Astrocyte (in vitro differentiated cells and primary cell): ENCODE measurements around the gene PSMG3. TPM values are rescaled to one million over a fixed set of nuclear protein-coding genes. Genes with fewer than 3 reads are reported as not detected.

Source experiments
- DNase-seq: peaks from one replicate; pipeline ENCODE4 v3.0.0-alpha.2; 2010; ENCODE audit warnings: low read depth
- FAIRE-seq: peaks from 2 replicates; lab custom pipeline; 2011; peaks lifted over from hg19 to GRCh38; lab: Jason Lieb, UNC
- H2AFZ ChIP-seq: 2 replicates; pipeline ENCODE4 v1.6.0; 2012; ENCODE audit warnings: low read depth, low read length, inconsistent platforms
- H3K27ac ChIP-seq: 2 replicates; pipeline ENCODE4 v1.5.1; 2011; ENCODE audit warnings: low read depth, low read length, inconsistent platforms
- H3K27me3 ChIP-seq: 2 replicates; pipeline ENCODE4 v1.6.0; 2011; ENCODE audit warnings: low read length, inconsistent platforms; ENCODE audit not compliant: insufficient read depth
- H3K36me3 ChIP-seq: 2 replicates; pipeline ENCODE4 v1.5.1; 2011; ENCODE audit warnings: low read length, inconsistent platforms; ENCODE audit not compliant: insufficient read depth
- H3K4me1 ChIP-seq: 2 replicates; pipeline ENCODE4 v1.5.1; 2011; ENCODE audit warnings: low read length, inconsistent platforms; ENCODE audit not compliant: insufficient read depth
- H3K4me2 ChIP-seq: 2 replicates; pipeline ENCODE4 v1.6.0; 2012; ENCODE audit warnings: low read length, inconsistent platforms
- H3K4me3 ChIP-seq: 2 replicates; pipeline ENCODE4 v1.5.1; 2011; ENCODE audit warnings: low read depth, mild to moderate bottlenecking, low read length, inconsistent platforms; ENCODE audit not compliant: insufficient read depth
- H3K79me2 ChIP-seq: 2 replicates; pipeline ENCODE4 v1.6.0; 2012; ENCODE audit warnings: mild to moderate bottlenecking, low read length, inconsistent platforms; ENCODE audit not compliant: insufficient read depth
- H3K9ac ChIP-seq: 2 replicates; pipeline ENCODE4 v1.6.0; 2012; ENCODE audit warnings: mild to moderate bottlenecking, low read length, inconsistent platforms
- H3K9me3 ChIP-seq: 2 replicates; pipeline ENCODE4 v1.5.1; 2012; ENCODE audit warnings: low read depth, mild to moderate bottlenecking, low read length, inconsistent platforms; ENCODE audit not compliant: insufficient read depth
- H4K20me1 ChIP-seq: 2 replicates; pipeline ENCODE4 v1.6.0; 2012; ENCODE audit warnings: low read length, inconsistent platforms; ENCODE audit not compliant: insufficient read depth
- H3K27ac Mint-ChIP-seq: one replicate; pipeline ENCODE4 v1.8.0; 2021; ENCODE audit warnings: mild to moderate bottlenecking, mixed read lengths; ENCODE audit not compliant: unreplicated experiment
- H3K27me3 Mint-ChIP-seq: one replicate; pipeline ENCODE4 v1.8.0; 2021; ENCODE audit warnings: low read depth, mixed read lengths; ENCODE audit not compliant: unreplicated experiment
- H3K36me3 Mint-ChIP-seq: one replicate; pipeline ENCODE4 v1.8.0; 2021; ENCODE audit warnings: low read depth, mixed read lengths; ENCODE audit not compliant: unreplicated experiment
- H3K4me1 Mint-ChIP-seq: one replicate; pipeline ENCODE4 v1.8.0; 2021; ENCODE audit warnings: low read depth, mixed read lengths; ENCODE audit not compliant: unreplicated experiment
- H3K4me3 Mint-ChIP-seq: one replicate; pipeline ENCODE4 v1.8.0; 2021; ENCODE audit warnings: mild to moderate bottlenecking, moderate library complexity, mixed read lengths; ENCODE audit not compliant: unreplicated experiment
- H3K9me3 Mint-ChIP-seq: one replicate; pipeline ENCODE4 v1.8.0; 2021; ENCODE audit warnings: mild to moderate bottlenecking, mixed read lengths; ENCODE audit not compliant: unreplicated experiment
- CTCF ChIP-seq: IDR thresholded peaks from 2 replicates; pipeline ENCODE4 v1.5.1; 2011; ENCODE audit warnings: low read depth, mild to moderate bottlenecking, inconsistent platforms, low read length, moderate library complexity; ENCODE audit not compliant: insufficient read depth
- EZH2 ChIP-seq: IDR thresholded peaks from 2 replicates; pipeline ENCODE4 v1.6.1; 2012; ENCODE audit warnings: mild to moderate bottlenecking, low read length, inconsistent platforms; ENCODE audit not compliant: insufficient read depth
- total RNA-seq: library from RNA; stranded (reverse); gene quantifications from 2 replicates; pipeline ENCODE4 v1.2.1, GENCODE V29; 2021

PSMG3 gene
- total RNA-seq, 1 donor from 2014 or later = 30.3 TPM

GRCh38 chr7:1601956-1602355 is 32.1 kb upstream of the PSMG3 start:
- DNase-seq (no peak), FAIRE-seq (no peak)
- H3K79me2 ChIP-seq = no peaks in the 10 kb centered on the region
- peaks cover 18% of the 10 kb centered on the region for H3K27me3 ChIP-seq
- no peak overlapping the region for H2AFZ ChIP-seq
- Mint-ChIP-seq H3K27me3 (peaks cover 54% of the 10 kb centered on the region), H3K27ac (no peak overlapping the region), H3K4me1 (no peaks in the 10 kb centered on the region), H3K36me3 (no peaks in the 10 kb centered on the region), H3K4me3 (no peak overlapping the region), H3K9me3 (no peaks in the 10 kb centered on the region)
- no peak overlapping the region for H3K27ac ChIP-seq
- no peaks in the 10 kb centered on the region for H3K4me1 ChIP-seq
- no peak overlapping the region for H3K4me3 ChIP-seq
- H3K36me3 ChIP-seq = no peaks in the 10 kb centered on the region
- H3K9ac ChIP-seq = no peak overlapping the region
- H3K4me2 ChIP-seq = no peak overlapping the region
- H4K20me1 ChIP-seq = no peaks in the 10 kb centered on the region
- H3K9me3 ChIP-seq = no peaks in the 10 kb centered on the region
- TF ChIP-seq CTCF (no peak), EZH2 (no peak)

- Histone ChIP-seq H2AFZ (no peak overlapping the region), H3K4me1 (no peaks in the 10 kb centered on the region), H3K27me3 (peaks cover 15% of the 10 kb centered on the region), H4K20me1 (no peaks in the 10 kb centered on the region), H3K9ac (no peak overlapping the region), H3K27ac (no peak overlapping the region), H3K36me3 (no peaks in the 10 kb centered on the region), H3K4me3 (no peak overlapping the region), H3K9me3 (peaks cover 3% of the 10 kb centered on the region), H3K4me2 (no peak overlapping the region), H3K79me2 (no peaks in the 10 kb centered on the region)
- DNase-seq = no peak
- no peak overlapping the region for H3K27ac Mint-ChIP-seq
- FAIRE-seq = no peak
- TF ChIP-seq EZH2 (no peak), CTCF (no peak)
- no peaks in the 10 kb centered on the region for H3K4me1 Mint-ChIP-seq
- H3K36me3 Mint-ChIP-seq = no peaks in the 10 kb centered on the region
- no peaks in the 10 kb centered on the region for H3K9me3 Mint-ChIP-seq
- no peak overlapping the region for H3K4me3 Mint-ChIP-seq
- H3K27me3 Mint-ChIP-seq = peaks cover 64% of the 10 kb centered on the region
Observed at GRCh38 chr7:1599640-1600395, 30.0 kb upstream of the PSMG3 start.

- Histone ChIP-seq H3K9me3 (peaks cover 3% of the 10 kb centered on the region), H2AFZ (no peak overlapping the region), H3K27me3 (peaks cover 13% of the 10 kb centered on the region), H3K79me2 (no peaks in the 10 kb centered on the region), H3K9ac (no peak overlapping the region), H4K20me1 (no peaks in the 10 kb centered on the region), H3K27ac (no peak overlapping the region), H3K4me1 (no peaks in the 10 kb centered on the region), H3K36me3 (no peaks in the 10 kb centered on the region), H3K4me2 (no peak overlapping the region), H3K4me3 (no peak overlapping the region)
- no peaks in the 10 kb centered on the region for H3K9me3 Mint-ChIP-seq
- TF ChIP-seq EZH2 (no peak), CTCF (no peak)
- H3K27ac Mint-ChIP-seq = no peak overlapping the region
- FAIRE-seq (no peak), DNase-seq (no peak)
- peaks cover 60% of the 10 kb centered on the region for H3K27me3 Mint-ChIP-seq
- no peaks in the 10 kb centered on the region for H3K4me1 Mint-ChIP-seq
- no peaks in the 10 kb centered on the region for H3K36me3 Mint-ChIP-seq
- H3K4me3 Mint-ChIP-seq = no peak overlapping the region
Observed at GRCh38 chr7:1598961-1599639, 29.3 kb upstream of the PSMG3 start.
